Activated CD4-positive, CD25-positive, alpha-beta regulatory T cell treated with anti-CD3 and anti-CD28 coated beads, Interleukin-2, amount 50 U/mL, for 16 hours (primary cell): ENCODE measurements around the gene GET3.
A peak's percentile ranks its signal among the peaks of the same experiment; 100 is the strongest.
"Not testable (repeated sequence)": the region's sequence is repeated elsewhere in the genome, so short reads cannot be mapped to it uniquely, and the experiment has no call there.

Experiments used
- DNase-seq: peaks from one replicate; pipeline ENCODE4 v3.0.0-alpha.2; 2020; ENCODE audit warnings: low read depth, low spot score

GET3 gene

DNA sequence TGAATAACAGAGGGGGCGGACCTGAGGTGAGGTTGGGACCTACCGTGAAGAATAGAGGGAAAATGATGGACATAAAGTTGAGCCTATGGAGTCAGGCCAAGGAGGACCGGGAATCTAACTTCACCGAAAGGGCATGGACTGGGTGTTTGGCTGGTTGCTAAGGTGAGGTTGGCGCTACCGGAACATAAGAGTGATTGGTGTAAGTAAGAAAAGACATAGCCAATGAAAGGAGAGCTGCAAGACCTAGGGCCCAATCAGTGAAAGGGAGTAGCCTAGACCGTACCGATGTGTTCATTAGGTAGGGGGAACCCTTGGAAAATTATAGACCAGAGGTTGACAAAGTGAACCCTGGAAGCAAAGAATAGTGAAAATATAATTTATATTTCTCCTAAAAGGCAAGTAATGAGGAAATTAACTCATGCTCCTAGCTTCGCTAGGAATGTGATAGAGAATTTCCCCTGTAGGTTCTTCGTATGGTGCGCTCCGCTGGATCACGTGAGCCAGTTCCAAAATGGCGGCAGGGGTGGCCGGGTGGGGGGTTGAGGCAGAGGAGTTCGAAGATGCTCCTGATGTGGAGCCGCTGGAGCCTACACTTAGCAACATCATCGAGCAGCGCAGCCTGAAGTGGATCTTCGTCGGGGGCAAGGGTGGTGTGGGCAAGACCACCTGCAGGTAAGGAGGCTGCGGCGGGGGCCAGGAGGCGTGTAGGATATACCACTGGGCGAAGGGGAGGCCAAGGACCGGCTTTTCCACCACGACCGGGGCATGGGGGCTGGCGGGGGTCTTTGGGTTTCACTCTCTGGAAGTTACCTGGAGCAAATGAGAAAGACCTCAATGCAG lies at the start of gene GET3:
GET3 (plus strand) TSS at position 503 of the 840 bp plus-strand sequence; CDS start at position 512, 9 bp downstream.
- peak; percentile 66 for DNase-seq

DNA sequence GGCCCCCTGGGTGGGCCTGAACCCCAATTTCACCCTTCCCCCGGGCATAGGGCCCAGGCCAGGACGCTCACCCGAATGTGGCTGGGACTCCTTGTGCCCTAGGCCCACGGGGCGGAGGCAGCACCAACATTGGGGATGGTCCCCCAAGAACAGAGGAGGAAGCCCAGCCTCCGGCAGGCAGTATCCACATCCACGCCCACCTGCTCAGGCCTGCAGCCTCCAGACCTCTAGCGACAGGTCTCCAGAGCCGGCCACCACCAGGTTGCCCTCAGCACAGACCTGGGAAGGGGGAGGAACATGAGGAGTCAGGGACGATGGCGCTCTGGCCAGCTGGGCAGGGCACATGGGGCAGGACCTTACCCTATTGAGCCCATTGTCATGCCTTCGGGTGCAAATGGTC lies 48.3 kb upstream of the GET3 start:
- DNase-seq: no peak

DNA sequence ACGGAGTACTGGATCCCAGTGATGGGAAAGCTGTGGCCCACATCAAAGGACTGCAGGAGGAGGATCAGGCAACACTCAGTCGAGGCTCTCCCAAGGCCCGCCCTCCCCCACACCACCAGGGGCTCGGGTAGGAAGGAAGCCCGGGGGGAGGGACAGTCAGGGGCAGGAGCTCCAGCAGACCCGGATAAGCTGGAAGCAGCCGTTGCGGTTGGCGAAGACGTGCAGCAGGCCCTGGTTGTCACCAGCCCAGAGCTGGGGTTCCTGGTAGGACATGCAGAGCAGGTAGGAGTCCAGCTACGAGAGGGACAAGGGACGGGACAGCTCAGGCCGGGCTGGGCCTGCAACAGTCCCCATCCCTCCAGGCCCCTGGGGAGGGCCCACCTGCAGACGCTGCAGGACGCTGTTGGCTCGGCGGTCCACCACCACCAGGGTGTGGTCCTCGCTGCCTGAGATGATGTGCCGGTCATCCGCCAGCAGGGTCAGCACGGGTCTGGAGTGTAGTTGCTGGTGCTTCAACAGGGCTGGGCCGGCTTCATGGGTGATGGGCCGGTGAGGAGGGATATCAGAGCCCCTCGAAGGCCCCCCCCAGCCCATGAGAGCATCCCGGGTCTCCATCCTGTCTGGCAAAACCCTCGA lies 47.6 kb upstream of the GET3 start:
- no peak for DNase-seq

DNA sequence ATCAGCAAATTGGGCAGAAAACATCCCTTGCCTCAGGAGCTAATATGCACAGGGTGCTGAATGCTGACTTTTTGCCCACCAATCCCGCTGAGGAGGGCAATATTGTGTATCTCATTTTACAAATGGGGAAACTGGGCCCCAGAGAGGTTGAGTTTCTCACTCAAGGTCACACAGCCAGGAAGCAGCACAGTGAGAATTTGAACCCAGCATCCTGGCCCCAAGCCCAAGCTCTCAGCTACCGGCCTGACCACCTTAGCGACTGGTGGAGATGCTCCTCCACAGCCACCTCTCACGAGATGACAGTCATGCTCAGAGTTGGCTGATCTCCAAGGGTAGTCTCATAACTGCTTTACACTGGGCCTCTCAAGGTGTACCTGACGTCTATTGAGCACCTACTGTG lies 44.3 kb upstream of the GET3 start:
- no peak for DNase-seq

DNA sequence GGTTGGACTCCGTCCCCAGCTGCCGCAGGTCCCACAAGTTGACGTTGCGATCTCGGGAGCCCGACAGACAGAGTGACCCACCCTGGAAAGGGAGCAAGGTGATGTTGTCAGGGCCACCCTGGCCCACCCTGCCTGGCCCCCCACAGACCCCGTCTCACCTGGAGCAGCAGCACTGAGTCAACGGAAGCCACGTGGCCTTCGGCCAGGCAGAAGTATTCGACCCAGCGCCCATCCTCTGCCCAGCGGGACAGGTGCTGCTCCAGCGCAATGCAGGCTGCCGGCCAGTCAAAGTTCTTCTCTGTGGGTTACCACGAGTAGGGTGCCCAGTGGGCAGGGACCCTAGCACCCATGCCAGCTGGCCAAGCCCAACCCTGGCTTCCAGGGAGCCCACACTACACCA lies 42.7 kb upstream of the GET3 start:
- no peak for DNase-seq

DNA sequence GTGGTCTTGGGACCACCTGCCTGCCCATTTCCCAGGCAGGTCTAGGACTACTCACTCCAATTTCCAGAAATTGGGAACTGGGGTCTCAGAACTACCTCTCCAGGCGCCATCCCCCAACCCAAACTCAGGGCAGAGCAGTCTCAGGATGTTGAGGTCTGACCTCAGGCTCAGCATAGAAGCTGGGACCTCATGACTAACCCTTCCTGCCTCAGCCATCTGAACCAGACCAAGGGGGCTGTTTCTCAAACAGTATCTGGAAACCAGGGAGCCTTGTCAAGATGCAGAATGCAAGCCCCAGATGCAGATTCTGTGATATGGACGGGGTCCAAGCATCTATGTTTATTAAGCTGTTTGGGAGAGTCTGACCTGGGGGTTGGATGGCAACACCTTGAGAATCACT lies 42.2 kb upstream of the GET3 start:
- no peak for DNase-seq

DNA sequence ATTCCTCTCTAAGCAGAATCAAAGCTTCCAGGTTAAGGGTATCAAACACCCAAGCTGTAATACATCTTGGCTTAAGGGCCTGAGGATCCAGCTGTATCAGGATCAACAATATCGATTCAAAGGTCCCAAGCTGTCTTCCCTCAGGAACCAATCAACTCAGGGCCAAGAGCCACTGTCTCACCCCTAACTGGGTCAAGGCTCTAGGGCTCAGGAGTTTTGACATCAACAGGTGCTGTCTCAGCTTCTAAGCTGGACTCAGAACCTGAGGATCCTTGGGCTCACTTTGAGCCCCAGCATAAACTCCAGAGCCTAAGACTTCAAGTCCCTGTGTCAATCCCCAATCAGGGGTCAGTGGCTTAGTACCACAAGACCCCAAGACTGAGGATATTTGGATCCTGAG lies 41.8 kb upstream of the GET3 start:
- no peak for DNase-seq

DNA sequence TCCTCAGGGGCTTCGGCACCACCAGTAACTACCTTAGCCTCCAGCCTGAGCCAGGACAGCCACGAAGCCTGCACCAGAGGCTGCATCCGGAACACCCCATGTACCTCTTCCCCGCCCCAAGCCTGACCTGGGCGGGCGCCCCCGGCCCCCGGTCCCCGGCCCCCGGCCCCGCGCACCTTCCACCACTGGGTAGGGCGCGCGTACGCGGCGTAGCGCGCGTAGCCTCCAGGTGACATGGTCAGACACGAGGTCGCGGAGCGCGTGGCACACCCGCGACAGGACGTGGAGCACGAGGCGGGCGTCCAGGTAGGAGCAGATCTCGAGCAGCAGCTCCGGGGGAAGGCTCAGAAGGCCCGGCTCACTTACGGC lies 41.3 kb upstream of the GET3 start:
- no peak for DNase-seq

DNA sequence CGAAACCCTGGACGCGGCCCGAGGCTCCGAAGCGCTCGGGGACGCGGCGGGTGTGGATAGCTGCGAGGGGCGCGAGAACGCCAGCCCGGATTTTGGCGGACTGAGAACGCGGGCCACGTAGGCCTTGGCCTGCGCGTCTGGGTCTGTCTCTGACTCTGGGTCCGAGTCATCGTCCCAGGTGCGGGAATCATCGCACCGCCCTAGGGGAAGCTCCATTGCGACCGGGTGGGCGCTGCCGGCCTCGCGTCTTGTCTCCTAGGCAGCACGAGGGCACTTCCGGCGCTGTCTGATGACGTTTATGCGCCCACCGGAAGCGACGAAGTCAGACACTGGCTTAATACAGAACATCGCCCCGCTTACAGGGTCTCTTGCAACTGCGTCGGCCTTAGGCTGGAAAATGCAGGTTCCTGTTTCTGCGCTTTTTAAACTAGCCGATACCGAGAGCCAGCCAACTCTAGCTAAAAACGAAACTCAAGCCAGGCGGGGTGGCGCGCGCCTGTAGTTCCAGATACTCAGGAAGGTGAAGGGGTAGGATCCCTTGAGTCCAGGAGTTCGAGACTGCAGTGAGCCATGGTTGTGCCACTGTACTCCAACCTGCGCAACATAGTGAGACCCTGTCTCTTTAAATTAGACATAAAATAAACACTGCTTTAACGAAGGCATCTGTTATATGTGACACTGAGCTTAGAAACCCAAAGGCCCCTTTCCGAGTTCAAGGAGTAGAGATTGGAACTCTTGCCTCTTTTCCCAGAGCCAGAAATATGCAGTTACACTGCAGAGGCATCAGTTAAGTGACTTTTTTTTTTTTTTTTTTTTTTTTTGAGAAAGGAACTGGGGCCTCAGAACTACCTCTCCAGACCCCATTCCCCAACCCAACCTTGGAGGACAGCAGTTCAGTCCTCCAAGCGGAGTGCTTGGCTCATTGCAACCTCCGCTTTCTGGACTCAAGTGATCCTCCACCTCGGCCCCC lies 40.6 kb upstream of the GET3 start, which contains the start of gene FBXW9:
FBXW9 (minus strand) TSS at position 266 of the 970 bp plus-strand sequence; CDS start at position 216, 50 bp downstream.
- DNase-seq: peak; percentile 97

DNA sequence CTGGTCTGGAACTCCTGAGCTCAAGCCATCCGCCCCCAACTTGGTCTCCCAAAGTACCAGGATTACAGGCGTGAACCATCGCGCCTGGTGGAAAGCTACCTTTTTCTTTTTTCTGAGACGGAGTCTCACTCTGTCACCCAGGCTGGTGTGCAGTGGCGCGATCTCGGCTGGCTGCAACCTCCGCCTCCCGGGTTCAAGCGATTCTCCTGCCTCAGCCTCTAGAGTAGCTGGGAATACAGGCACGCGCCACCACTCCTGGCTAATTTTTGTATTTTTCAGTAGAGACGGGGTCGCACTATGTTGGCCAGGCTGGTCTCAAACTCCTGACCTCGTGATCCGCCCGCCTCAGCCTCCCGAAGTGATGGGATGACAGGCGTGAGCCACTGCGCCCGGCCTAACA lies 39.9 kb upstream of the GET3 start:
- DNase-seq: not testable (repeated sequence)

DNA sequence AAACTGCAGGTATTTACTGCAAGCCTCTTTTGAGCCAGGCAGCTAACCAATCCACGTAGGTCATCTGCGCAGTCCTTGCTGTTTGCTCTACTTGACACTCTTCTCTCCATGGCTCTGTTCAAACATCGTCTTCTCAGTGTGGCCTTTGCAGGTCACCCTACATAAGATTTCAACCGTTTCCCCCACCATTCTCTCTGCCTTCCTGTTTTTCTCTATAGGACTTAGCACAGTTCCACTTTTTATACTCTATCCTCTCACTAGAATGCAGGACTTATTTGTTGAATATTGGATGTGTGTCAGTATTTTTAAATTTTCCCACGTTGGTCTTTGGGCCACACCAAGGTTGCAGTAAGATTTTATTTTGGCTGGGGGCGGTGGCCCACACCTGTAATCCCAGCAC lies 39.2 kb upstream of the GET3 start:
- DNase-seq: no peak

DNA sequence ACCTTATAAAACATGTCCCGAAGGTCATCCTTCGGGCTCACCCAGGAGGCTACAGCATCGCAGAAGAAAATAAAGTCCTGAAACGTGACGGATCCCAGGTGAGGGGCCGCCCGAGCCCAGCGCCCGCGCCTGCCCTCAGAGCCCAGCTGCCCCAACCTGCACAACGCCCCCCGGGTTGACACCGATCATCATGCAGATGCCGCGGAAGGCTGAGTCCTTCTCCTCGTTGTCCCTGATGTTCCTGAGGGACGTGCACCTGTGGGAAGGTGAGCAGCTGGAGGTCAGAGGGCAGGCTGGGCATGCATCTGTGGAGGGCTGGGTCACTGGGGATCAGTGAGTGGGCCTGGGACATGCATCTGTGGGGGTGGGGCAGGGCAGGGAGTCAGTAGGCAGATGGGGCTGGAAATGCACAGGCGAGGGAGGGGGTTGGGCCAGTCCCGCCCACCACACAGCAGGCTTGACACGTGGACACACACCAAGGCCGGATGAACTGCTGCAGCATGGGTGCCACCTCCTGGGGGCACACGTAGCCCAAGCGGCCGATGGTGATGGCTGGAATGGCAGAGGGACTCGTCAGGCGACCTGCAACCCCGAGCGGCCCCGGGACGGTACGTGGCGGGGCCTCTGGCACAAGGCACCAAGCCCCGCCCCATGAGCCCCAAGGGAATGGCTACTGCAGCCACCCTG lies 35.6 kb upstream of the GET3 start:
- no peak for DNase-seq

DNA sequence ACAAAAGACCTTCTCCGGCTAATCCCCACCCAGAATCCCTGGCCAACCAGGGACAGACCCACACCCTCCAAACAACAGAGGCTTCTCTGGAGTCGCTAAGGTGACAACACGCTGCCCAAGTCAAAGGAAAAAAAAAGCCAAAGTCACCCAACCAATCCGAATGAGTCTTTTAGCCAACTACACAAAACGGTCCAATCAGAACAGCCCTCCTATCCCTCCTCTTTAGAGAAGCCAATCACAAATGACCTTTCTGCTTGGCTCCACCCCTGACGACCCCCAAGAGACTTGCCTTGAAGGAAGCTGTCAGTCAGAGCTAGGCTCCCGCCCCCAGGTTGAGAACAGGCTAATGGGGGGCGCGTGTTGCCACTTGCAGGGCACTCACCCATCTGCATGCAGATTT lies 34.3 kb upstream of the GET3 start:
- DNase-seq: no peak

DNA sequence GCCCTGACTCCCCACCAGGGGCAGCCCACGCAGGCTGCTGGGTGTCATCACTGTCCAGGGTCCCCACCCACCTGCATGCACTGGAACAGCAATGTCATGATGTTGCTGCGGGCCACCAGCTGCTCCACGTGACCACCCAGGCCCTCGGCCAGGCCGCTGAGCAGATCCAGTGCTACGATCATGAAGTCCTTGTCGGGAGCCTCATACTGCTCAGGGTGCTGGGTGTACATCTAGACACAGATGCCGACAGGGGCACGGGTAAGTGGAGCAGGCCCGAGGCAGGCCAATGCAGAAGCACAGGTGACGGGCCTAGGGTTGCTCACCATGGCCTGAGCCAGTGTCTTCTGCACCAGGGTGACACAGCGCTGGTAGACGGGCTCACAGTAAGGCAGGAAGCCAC lies 32.1 kb upstream of the GET3 start:
- no peak for DNase-seq

DNA sequence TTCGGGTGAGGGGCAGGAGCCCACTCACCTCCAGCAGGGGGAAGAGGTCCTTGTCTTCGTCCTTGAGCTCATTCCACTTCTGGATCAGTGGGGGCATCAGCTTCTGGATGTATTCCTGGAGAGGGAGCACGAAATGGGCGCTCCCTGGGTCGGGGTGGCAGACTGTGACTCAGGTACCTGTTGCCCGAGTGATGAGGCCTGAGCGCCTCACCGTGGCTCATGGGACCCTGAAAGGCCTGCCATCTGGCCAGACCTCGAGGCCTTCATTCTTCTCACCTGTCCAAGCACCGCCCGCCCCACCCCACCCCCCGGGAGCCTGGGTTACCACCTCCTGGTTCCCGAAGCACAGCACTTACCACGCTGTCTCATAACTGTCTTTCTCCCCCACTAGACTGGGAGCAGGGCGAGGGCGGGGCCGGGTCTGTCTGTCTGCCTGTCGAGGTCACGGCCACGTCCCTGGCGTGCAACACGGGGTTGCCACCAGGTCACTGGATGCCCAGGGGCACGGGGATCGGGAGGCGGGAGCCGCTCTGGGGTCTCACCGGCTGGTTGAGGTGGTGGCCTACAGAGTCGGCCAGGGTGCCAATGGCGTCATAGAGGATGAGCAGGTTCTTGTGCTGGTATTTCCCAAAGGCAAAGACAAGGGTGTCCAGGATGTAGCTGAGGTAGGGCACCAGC lies 31.5 kb upstream of the GET3 start:
- DNase-seq: no peak

DNA sequence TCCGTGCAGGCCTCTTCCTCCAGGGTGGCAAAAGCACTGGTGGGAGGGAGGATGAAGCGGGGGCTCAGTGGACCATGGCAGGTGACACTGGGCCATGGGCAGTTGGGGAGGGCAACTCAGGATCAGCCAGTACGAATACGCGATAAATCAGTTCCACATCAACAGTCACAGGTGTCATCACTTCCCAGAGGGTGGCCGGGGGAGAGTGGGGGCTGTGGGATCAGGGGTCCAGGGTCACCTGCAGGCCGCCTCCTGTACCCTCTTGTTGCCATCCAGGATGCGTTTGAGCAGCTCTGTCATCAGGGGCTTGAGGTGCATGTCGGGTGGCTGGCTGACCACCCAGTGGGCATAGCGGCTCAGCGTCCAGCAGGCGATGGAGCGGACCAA lies 31.0 kb upstream of the GET3 start:
- DNase-seq: no peak

DNA sequence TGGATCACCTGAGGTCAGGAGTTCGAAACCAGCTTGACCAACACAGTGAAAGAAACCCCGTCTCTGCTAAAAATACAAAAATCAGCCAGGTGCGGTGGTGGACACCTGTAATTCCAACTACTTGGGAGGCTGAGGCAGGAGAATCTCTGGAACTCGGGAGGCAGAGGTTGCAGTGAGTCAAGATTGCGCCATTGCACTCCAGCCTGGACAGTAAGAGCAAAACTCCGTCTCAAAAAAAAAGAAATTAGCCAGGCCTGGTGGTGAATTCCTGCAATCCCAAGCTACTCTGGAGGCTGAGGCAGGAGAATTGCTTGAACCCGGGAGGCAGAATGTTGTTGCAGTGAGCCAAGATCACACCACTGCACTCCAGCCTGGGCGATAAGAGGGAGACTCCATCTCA lies 28.7 kb upstream of the GET3 start:
- DNase-seq: no peak

DNA sequence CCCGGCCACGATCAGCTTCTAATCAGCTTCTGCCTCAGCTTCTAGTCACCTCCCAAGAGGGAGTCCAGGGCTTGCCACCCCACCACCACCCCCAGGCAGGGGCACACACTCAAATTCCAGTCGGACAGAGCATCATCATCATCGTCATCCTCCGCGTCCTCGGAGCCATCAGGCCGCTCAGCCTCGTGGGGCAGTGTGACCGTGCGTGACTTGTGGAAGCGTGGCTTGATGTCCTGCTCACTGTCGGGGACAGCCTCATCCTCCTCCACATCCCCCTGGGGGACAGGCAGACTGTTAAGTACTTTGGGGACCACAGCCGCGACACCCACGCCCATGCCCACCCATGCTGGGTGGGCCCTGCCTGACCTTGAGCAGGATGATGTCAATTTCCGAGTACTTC lies 26.1 kb upstream of the GET3 start:
- DNase-seq: no peak

DNA sequence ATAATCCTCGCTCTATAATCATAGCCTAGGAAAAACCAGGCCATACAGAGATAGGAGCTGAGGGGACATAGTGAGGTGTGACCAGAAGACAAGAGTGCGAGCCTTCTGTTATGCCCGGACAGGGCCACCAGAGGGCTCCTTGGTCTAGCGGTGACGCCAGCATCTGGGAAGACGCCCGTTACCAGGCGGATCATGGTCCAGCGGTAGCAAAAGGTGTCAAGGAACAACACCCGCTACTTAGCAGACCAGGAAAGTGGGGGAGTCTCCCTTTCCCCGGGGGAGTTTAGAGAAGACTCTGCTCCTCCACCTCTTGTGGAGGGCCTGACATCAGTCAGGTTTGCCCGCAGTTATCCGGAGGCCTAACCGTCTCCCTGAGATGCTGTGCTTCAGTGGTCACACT lies 25.2 kb upstream of the GET3 start:
- not testable (repeated sequence) for DNase-seq

DNA sequence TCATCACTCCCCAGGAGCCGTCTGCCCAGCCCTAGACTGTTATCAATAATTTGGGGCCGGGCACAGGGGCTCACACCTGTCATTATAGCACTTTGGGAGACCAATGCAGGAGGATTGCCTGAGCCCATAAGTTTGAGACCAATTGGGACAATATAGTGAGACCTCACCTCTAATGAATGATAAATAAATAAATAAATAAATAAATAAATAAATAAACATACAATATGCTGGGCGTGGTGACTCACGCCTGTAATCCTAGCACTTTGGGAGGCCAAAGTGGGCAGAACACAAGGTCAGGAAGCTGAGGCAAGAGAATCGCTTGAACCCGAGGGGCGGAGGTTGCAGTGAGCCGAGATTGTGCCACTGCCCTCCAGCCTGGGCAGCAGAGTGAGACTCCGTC lies 24.0 kb upstream of the GET3 start:
- not testable (repeated sequence) for DNase-seq

DNA sequence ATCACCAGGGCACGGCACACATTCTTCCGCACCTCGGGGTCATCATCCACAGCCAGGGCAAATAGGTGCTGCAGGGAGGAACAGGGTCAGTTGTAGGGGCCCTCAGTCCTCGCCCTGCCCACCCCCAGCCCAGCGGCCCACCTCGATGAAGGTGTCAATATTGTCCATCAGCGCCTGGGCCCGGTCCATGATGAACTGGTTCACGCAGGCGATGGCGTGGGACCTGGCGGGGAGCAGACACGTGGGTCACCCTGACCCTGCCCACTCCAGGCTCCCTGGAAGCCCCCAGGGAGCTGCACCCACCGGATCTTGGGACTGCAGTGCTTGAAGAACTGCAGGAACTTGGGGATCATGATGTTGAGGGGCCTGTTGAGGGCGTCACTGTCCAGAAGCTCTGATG lies 22.2 kb upstream of the GET3 start:
- no peak for DNase-seq
